Ovary (tissue), 9 donors: Measurements from ENCODE around the gene PVALB. TPM values are rescaled to one million over a fixed set of nuclear protein-coding genes. Genes with fewer than 3 reads are reported as not detected.

Experiments
- DNase-seq, 5 donors: peaks; one replicate each; pipeline ENCODE4 v3.0.0-alpha.2; 2019 to 2020
- H3K27ac ChIP-seq, 2 donors: fragments of 200-600 bp; one replicate each; pipeline versions ENCODE4 v1.5.1 to v1.8.0; 2019 to 2022
- H3K27me3 ChIP-seq: fragments of 200-600 bp; one replicate; pipeline ENCODE4 v1.8.0; 2022
- H3K36me3 ChIP-seq: fragments of 200-600 bp; sonication (generic); one replicate; pipeline ENCODE4 v1.5.1; 2019
- H3K4me1 ChIP-seq: one replicate; pipeline ENCODE4 v1.8.1; 2013; ENCODE audit warnings: mild to moderate bottlenecking, moderate library complexity; ENCODE audit not compliant: insufficient read depth
- H3K4me3 ChIP-seq: fragments of 200-600 bp; sonication (generic); one replicate; pipeline ENCODE4 v1.5.1; 2017
- H3K9me3 ChIP-seq, 2 donors: fragments of 200-600 bp in 1 of 2; sonication (generic) in 1 of 2; one replicate each; pipeline versions ENCODE4 v1.5.1 to v1.8.1; 2013 to 2019; ENCODE audit warnings: mild to moderate bottlenecking in 1 of 2, moderate library complexity in 1 of 2
- CTCF ChIP-seq, 3 donors: fragments of 450-650 bp in 2 of 3; fragments of 200-600 bp in 1 of 3; IDR thresholded peaks; one replicate each; pipeline versions ENCODE4 v1.5.1 to v1.8.0; 2016 to 2022; ENCODE audit warnings: antibody characterized with exemption in 3 of 3, mild to moderate bottlenecking in 1 of 3
- EP300 ChIP-seq: sonication (generic); formaldehyde crosslinking; IDR thresholded peaks from one replicate; pipeline ENCODE4 v1.6.1; 2017; ENCODE audit warnings: antibody characterized with exemption
- POLR2A ChIP-seq: fragments of 450-650 bp; IDR thresholded peaks from one replicate; pipeline ENCODE4 v1.6.1; 2017; ENCODE audit warnings: antibody characterized with exemption, mild to moderate bottlenecking, moderate library complexity
- WGBS, 3 donors: extraction: QIAGEN DNeasy Blood & Tissue Kit in 1 of 3; methylation state at CpG; one replicate each; pipeline versions ENCODE4 v1.1.5 to v1.1.7; 2013 to 2017; 5-methylcytosine and 5-hydroxymethylcytosine counted together
- intact Hi-C, 4 donors: fragments of 100-400 bp; cut with DNase I; formaldehyde crosslinking; loops; one replicate each; pipeline versions ENCODE4 v1.11.0 to v1.15.1; 2022 to 2023
- polyA plus RNA-seq, 2 donors: library from polyadenylated mRNA; stranded (reverse); fragments of 200-250 nt in 1 of 2; fragments of 350-450 nt in 1 of 2; fragmentation: Illumina TruSeq in 1 of 2; extraction: RNeasy Lipid Tissue Mini Kit (QIAGEN cat#74804) in 1 of 2; gene quantifications; one replicate each; pipeline ENCODE4 v1.2.3, GENCODE V29; 2013 to 2014
- total RNA-seq, 7 donors: library from RNA; depleted of rRNA in 2 of 7; stranded (reverse); fragments of >200 nt in 2 of 7; fragmentation: NEBNext Ultra II Directional in 3 of 7; extraction: Animal tissue kit (Norgen Biotek cat#: 25700) in 3 of 7; gene quantifications; one replicate each; pipeline versions ENCODE4 v1.1.0 to v1.2.4, GENCODE V29; 2016 to 2023
- donor health status: DM: no; HTN: no; CAD: no; lungs with moderate emphysema.
- donor health status: DM: no; HTN: no; CAD: no.
- donor health status: Bipolar disorder and iron deficiency.
- donor health status: DM: yes; HTN: yes; CAD: no.
- donor health status: DM: no; HTN: no; CAD: no.
- donor health status: DM: yes; HTN: yes; CAD: no.

PVALB gene
- total and polyA plus RNA-seq, 9 donors: 0.41 to 0.47 TPM; not detected in 7

GRCh38 chr22:36829370-36830002 lies 12.7 kb upstream of the PVALB start:
- no peak for DNase-seq
- H3K27me3 ChIP-seq: no peaks in the 10 kb centered on the region
- no peaks in the 10 kb centered on the region for H3K4me1 ChIP-seq
- H3K36me3 ChIP-seq: no peaks in the 10 kb centered on the region
- WGBS, 3 donors: 49 to 65% (median 55%) methylated on average over 5 of the region's 5 CpGs
- no peak for TF ChIP-seq CTCF (IDR thresholded peaks at IDR 0.05)
- no peak for TF ChIP-seq POLR2A
- no peak for TF ChIP-seq EP300
- H3K27ac ChIP-seq: no peak overlapping the region
- intact Hi-C loops: no loop called here
- H3K9me3 ChIP-seq: no peaks in the 10 kb centered on the region
- H3K4me3 ChIP-seq: no peak overlapping the region

- intact Hi-C loops: no loop called here
- Histone ChIP-seq H3K36me3 (no peaks in the 10 kb centered on the region), H3K27me3 (no peaks in the 10 kb centered on the region), H3K9me3 (no peaks in the 10 kb centered on the region), H3K4me3 (no peak overlapping the region), H3K27ac (no peak overlapping the region), H3K4me1 (no peaks in the 10 kb centered on the region)
- TF ChIP-seq CTCF (IDR thresholded peaks at IDR 0.05): no peak
- no peak for TF ChIP-seq EP300
- no peak for TF ChIP-seq POLR2A
- WGBS, 3 donors: 40 to 55% (median 47%) methylated on average over 3 of the region's 3 CpGs
- DNase-seq: no peak
Observed at GRCh38 chr22:36828815-36829214, 12.0 kb upstream of the PVALB start.

- intact Hi-C loops: no loop called here
- Histone ChIP-seq H3K4me1 (no peaks in the 10 kb centered on the region), H3K27me3 (no peaks in the 10 kb centered on the region), H3K27ac (no peak overlapping the region), H3K4me3 (no peak overlapping the region), H3K9me3 (no peaks in the 10 kb centered on the region), H3K36me3 (no peaks in the 10 kb centered on the region)
- TF ChIP-seq POLR2A (no peak), CTCF (IDR thresholded peaks at IDR 0.05) (no peak), EP300 (no peak)
- no peak for DNase-seq
- WGBS, 3 donors: 46 to 61% (median 59%) methylated on average over 6 of the region's 6 CpGs
Observed at GRCh38 chr22:36826262-36826661, 9.4 kb upstream of the PVALB start.

GRCh38 chr22:36824655-36825054 lies 7.8 kb upstream of the PVALB start:
- Histone ChIP-seq H3K27me3 (no peaks in the 10 kb centered on the region), H3K4me3 (no peak overlapping the region), H3K27ac (no peak overlapping the region), H3K9me3 (no peaks in the 10 kb centered on the region), H3K4me1 (no peaks in the 10 kb centered on the region), H3K36me3 (no peaks in the 10 kb centered on the region)
- 89 to 100% (median 95%) methylated on average over 2 of the region's 2 CpGs for WGBS, 3 donors
- intact Hi-C loops: no loop called here
- no peak for TF ChIP-seq POLR2A
- TF ChIP-seq EP300: no peak
- TF ChIP-seq CTCF (IDR thresholded peaks at IDR 0.05): no peak
- no peak for DNase-seq
